SK-N-SH treated with all-trans-retinoic acid at 6 μM for 48 hours (cell line): Measurements from ENCODE around the gene DPAGT1.
A peak's percentile ranks its signal among the peaks of the same experiment; 100 is the strongest.

Experiments
- ATAC-seq: fragments of 200-7000 bp; cut with Tn5 transposase; 3 replicates; pipeline ENCODE4 v1.9.1; 2020; ENCODE audit warnings: mild to moderate bottlenecking, moderate library complexity
- ARNTL ChIP-seq: fragments of 450-650 bp; formaldehyde crosslinking; IDR thresholded peaks from 2 replicates; pipeline ENCODE4 v1.5.0; 2020; ENCODE audit warnings: low read depth, mild to moderate bottlenecking, moderate library complexity, borderline replicate concordance
- BACH2 ChIP-seq: fragments of 250-450 bp; sonication (Bioruptor Pico); IDR thresholded peaks from 2 replicates; pipeline ENCODE4 v1.9.0; 2021; ENCODE audit warnings: mild to moderate bottlenecking, borderline replicate concordance
- CREB5 ChIP-seq: fragments of 250-450 bp; sonication (Bioruptor Pico); IDR thresholded peaks from 2 replicates; pipeline ENCODE4 v1.5.1; 2020; ENCODE audit warnings: low read depth, mild to moderate bottlenecking, moderate library complexity
- CSDC2 ChIP-seq: fragments of 250-450 bp; sonication (Bioruptor Pico); IDR thresholded peaks from 2 replicates; pipeline ENCODE4 v1.5.0; 2020; ENCODE audit warnings: mild to moderate bottlenecking, moderate library complexity
- CSRNP3 ChIP-seq: fragments of 250-450 bp; sonication (Bioruptor Pico); IDR thresholded peaks from 2 replicates; pipeline ENCODE4 v1.5.1; 2021; ENCODE audit warnings: mild to moderate bottlenecking, moderate library complexity
- ESRRG ChIP-seq: fragments of 250-450 bp; sonication (Bioruptor Pico); IDR thresholded peaks from 2 replicates; pipeline ENCODE4 v1.6.1; 2021; ENCODE audit warnings: mild to moderate bottlenecking
- GLIS3 ChIP-seq: fragments of 250-450 bp; sonication (Bioruptor Pico); IDR thresholded peaks from 2 replicates; pipeline ENCODE4 v1.5.0; 2020; ENCODE audit warnings: mild to moderate bottlenecking, moderate library complexity
- ISL1 ChIP-seq: fragments of 250-450 bp; sonication (Bioruptor Pico); IDR thresholded peaks from 2 replicates; pipeline ENCODE4 v2.1.2; 2022; ENCODE audit warnings: mild to moderate bottlenecking, moderate library complexity
- OSR1 ChIP-seq: fragments of 250-450 bp; sonication (Bioruptor Pico); IDR thresholded peaks from 2 replicates; pipeline ENCODE4 v1.8.0; 2022; ENCODE audit warnings: moderate library complexity, mild to moderate bottlenecking, inconsistent platforms
- POU6F1 ChIP-seq: fragments of 250-450 bp; sonication (Bioruptor Pico); IDR thresholded peaks from 2 replicates; pipeline ENCODE4 v1.8.0; 2021; ENCODE audit warnings: low read depth, mild to moderate bottlenecking, moderate library complexity, borderline replicate concordance
- PPARA ChIP-seq: fragments of 250-450 bp; sonication (Bioruptor Pico); IDR thresholded peaks from 2 replicates; pipeline ENCODE4 v1.5.0; 2020; ENCODE audit warnings: mild to moderate bottlenecking, borderline replicate concordance
- RARB ChIP-seq: fragments of 250-450 bp; sonication (Bioruptor Pico); IDR thresholded peaks from 2 replicates; pipeline ENCODE4 v1.8.0; 2021; ENCODE audit warnings: mild to moderate bottlenecking, moderate library complexity
- TCF4 ChIP-seq: fragments of 250-450 bp; sonication (Bioruptor Pico); IDR thresholded peaks from 2 replicates; pipeline ENCODE4 v1.8.0; 2021; ENCODE audit warnings: mild to moderate bottlenecking, moderate library complexity, borderline replicate concordance
- TOX ChIP-seq: fragments of 250-450 bp; sonication (Bioruptor Pico); IDR thresholded peaks from 2 replicates; pipeline ENCODE4 v1.8.0; 2021; ENCODE audit warnings: mild to moderate bottlenecking, moderate library complexity, borderline replicate concordance
- ZC3H10 ChIP-seq: fragments of 250-450 bp; sonication (Bioruptor Pico); IDR thresholded peaks from 2 replicates; pipeline ENCODE4 v1.5.1; 2021; ENCODE audit warnings: mild to moderate bottlenecking, moderate library complexity
- ZFP3 ChIP-seq: fragments of 250-450 bp; sonication (Bioruptor Pico); IDR thresholded peaks from 2 replicates; pipeline ENCODE4 v1.5.0; 2020; ENCODE audit warnings: mild to moderate bottlenecking, moderate library complexity
- ZFP30 ChIP-seq: fragments of 450-650 bp; formaldehyde crosslinking; IDR thresholded peaks from 2 replicates; pipeline ENCODE4 v1.5.0; 2022; ENCODE audit warnings: mild to moderate bottlenecking, moderate library complexity
- ZNF8 ChIP-seq: fragments of 450-650 bp; formaldehyde crosslinking; IDR thresholded peaks from 2 replicates; pipeline ENCODE4 v1.5.0; 2020; ENCODE audit warnings: mild to moderate bottlenecking, moderate library complexity
- TF ChIP-seq, protein P1 (sequence below): fragments of 250-450 bp; sonication (Bioruptor Pico); IDR thresholded peaks from 2 replicates; pipeline ENCODE4 v1.8.0; 2020; ENCODE audit warnings: mild to moderate bottlenecking, moderate library complexity, borderline replicate concordance
- TF ChIP-seq, protein P2 (sequence below): fragments of 250-450 bp; sonication (Bioruptor Pico); IDR thresholded peaks from 2 replicates; pipeline ENCODE4 v1.5.0; 2020; ENCODE audit warnings: mild to moderate bottlenecking, moderate library complexity

Gene DPAGT1

DNA sequence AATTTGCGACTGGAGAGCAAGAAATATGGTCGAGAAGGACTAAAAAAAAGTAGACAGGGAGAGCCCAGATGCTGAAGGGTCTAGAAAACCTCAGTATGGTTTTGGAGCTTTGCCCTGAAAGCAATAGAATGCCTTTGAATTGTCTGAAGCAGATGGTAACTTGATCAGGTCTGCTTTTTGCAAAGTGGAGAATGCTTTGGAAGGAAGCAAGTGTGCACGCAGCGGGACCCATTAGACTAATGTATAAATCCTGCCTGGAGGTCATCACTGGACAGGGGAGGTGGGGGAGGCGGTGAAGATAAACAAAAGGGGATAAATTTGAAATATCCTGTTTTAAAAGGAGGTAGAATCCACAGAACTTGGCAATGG lies 19.0 kb upstream of the DPAGT1 start:
- ATAC-seq: peak; percentile 50
- TF ChIP-seq GLIS3 (CRISPR knock-in tag) (no peak), TCF4 (CRISPR knock-in tag) (no peak), BACH2 (no peak), CSRNP3 (CRISPR knock-in tag) (no peak), OSR1 (CRISPR knock-in tag) (no peak), PPARA (CRISPR knock-in tag) (no peak), ZFP30 (CRISPR knock-in tag) (no peak), POU6F1 (CRISPR knock-in tag) (no peak), ISL1 (CRISPR knock-in tag) (no peak), RARB (no peak), CREB5 (CRISPR knock-in tag) (no peak), TOX (no peak), ZFP3 (CRISPR knock-in tag) (no peak), ZC3H10 (CRISPR knock-in tag) (no peak)
- TF ChIP-seq, protein P1, sequence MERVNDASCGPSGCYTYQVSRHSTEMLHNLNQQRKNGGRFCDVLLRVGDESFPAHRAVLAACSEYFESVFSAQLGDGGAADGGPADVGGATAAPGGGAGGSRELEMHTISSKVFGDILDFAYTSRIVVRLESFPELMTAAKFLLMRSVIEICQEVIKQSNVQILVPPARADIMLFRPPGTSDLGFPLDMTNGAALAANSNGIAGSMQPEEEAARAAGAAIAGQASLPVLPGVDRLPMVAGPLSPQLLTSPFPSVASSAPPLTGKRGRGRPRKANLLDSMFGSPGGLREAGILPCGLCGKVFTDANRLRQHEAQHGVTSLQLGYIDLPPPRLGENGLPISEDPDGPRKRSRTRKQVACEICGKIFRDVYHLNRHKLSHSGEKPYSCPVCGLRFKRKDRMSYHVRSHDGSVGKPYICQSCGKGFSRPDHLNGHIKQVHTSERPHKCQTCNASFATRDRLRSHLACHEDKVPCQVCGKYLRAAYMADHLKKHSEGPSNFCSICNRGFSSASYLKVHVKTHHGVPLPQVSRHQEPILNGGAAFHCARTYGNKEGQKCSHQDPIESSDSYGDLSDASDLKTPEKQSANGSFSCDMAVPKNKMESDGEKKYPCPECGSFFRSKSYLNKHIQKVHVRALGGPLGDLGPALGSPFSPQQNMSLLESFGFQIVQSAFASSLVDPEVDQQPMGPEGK (CRISPR knock-in tag): no peak
- TF ChIP-seq, protein P2, sequence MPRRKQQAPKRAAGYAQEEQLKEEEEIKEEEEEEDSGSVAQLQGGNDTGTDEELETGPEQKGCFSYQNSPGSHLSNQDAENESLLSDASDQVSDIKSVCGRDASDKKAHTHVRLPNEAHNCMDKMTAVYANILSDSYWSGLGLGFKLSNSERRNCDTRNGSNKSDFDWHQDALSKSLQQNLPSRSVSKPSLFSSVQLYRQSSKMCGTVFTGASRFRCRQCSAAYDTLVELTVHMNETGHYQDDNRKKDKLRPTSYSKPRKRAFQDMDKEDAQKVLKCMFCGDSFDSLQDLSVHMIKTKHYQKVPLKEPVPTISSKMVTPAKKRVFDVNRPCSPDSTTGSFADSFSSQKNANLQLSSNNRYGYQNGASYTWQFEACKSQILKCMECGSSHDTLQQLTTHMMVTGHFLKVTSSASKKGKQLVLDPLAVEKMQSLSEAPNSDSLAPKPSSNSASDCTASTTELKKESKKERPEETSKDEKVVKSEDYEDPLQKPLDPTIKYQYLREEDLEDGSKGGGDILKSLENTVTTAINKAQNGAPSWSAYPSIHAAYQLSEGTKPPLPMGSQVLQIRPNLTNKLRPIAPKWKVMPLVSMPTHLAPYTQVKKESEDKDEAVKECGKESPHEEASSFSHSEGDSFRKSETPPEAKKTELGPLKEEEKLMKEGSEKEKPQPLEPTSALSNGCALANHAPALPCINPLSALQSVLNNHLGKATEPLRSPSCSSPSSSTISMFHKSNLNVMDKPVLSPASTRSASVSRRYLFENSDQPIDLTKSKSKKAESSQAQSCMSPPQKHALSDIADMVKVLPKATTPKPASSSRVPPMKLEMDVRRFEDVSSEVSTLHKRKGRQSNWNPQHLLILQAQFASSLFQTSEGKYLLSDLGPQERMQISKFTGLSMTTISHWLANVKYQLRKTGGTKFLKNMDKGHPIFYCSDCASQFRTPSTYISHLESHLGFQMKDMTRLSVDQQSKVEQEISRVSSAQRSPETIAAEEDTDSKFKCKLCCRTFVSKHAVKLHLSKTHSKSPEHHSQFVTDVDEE (CRISPR knock-in tag): no peak

- TF ChIP-seq POU6F1 (CRISPR knock-in tag) (no peak), ESRRG (CRISPR knock-in tag) (no peak), ARNTL (CRISPR knock-in tag) (no peak), TCF4 (CRISPR knock-in tag) (no peak), CSDC2 (CRISPR knock-in tag) (no peak), PPARA (CRISPR knock-in tag) (no peak), ZFP30 (CRISPR knock-in tag) (no peak), ZC3H10 (CRISPR knock-in tag) (no peak)
- TF ChIP-seq, all 23 proteins: peak for 0
- ATAC-seq: no peak
Observed at GRCh38 chr11:119118946-119119345, 17.3 kb upstream of the DPAGT1 start.

DNA sequence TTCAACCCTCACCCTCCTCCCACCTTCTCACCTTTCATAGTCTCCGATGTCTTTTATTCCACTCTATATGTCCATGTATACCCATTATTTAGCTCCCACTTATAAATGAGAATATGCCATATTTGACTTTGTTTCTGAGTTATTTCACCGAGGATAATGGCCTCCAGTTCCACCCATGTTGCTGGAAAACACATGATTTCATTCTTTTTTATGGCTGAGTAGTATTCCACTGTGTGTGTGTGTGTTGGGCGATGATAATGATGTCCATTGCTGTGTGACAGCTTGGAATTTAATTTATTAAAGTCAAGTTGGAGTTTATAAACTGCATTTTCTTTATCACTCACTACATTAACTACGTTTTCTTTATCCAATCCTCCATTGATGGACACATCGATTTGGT lies 16.6 kb upstream of the DPAGT1 start:
- ATAC-seq: no peak
- TF ChIP-seq ZFP30 (CRISPR knock-in tag) (no peak), OSR1 (CRISPR knock-in tag) (no peak), PPARA (CRISPR knock-in tag) (no peak), ESRRG (CRISPR knock-in tag) (no peak), ZFP3 (CRISPR knock-in tag) (no peak), ZNF8 (CRISPR knock-in tag) (no peak), TCF4 (CRISPR knock-in tag) (no peak)
- TF ChIP-seq, protein P2 (CRISPR knock-in tag): no peak
